ENCODE data around the gene SMTNL2. TPM values are rescaled to one million over a fixed set of nuclear protein-coding genes. Genes with fewer than 3 reads are reported as not detected.

SMTNL2 gene
- total RNA-seq, 1 donor from 2014 or later: 0.32 TPM

DNA sequence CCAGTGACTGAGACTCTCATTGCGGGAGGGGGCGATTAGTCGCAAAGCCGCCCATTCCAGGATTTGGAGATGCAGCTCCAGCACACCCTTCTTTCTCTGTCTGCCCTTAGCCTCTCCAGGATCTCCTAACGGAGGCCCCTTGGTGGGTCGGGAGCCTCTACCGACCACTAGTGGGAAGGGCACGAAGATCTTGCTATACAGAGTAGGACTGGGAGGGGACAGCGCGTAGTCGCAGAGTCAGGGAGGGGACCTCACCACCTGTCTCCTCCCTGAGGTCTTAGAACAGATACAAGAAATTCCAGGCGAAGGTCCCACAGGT is 588 bp upstream of the SMTNL2 start:
- Mint-ChIP-seq H3K9me3 (ENCODE audit: low read depth) (no peaks in the 10 kb centered on the region), H3K4me3 (ENCODE audit: unreplicated experiment) (peak overlapping the region; percentile 69), H3K36me3 (ENCODE audit: low read depth) (no peaks in the 10 kb centered on the region), H3K4me1 (ENCODE audit: low read depth) (peaks cover 4% of the 10 kb centered on the region), H3K27ac (ENCODE audit: unreplicated experiment) (no peak overlapping the region), H3K27me3 (ENCODE audit: low read depth) (peaks cover 43% of the 10 kb centered on the region)
- peak; percentile 73 for TF ChIP-seq CTCF (IDR thresholded peaks at IDR 0.05)
- DNase-seq (ENCODE audit: low spot score): no peak

GRCh38 chr17:4584917-4585637 is 748 bp downstream of the SMTNL2 start:
- no peaks in the 10 kb centered on the region for H3K9me3 Mint-ChIP-seq (ENCODE audit: low read depth)
- peaks cover 4% of the 10 kb centered on the region for H3K4me1 Mint-ChIP-seq (ENCODE audit: low read depth)
- H3K4me3 Mint-ChIP-seq (ENCODE audit: unreplicated experiment): peak overlapping the region; percentile 44
- no peaks in the 10 kb centered on the region for H3K36me3 Mint-ChIP-seq (ENCODE audit: low read depth)
- no peak for TF ChIP-seq CTCF (IDR thresholded peaks at IDR 0.05)
- peaks cover 43% of the 10 kb centered on the region for H3K27me3 Mint-ChIP-seq (ENCODE audit: low read depth)
- no peak overlapping the region for H3K27ac Mint-ChIP-seq (ENCODE audit: unreplicated experiment)
- no peak for DNase-seq (ENCODE audit: low spot score)

DNA sequence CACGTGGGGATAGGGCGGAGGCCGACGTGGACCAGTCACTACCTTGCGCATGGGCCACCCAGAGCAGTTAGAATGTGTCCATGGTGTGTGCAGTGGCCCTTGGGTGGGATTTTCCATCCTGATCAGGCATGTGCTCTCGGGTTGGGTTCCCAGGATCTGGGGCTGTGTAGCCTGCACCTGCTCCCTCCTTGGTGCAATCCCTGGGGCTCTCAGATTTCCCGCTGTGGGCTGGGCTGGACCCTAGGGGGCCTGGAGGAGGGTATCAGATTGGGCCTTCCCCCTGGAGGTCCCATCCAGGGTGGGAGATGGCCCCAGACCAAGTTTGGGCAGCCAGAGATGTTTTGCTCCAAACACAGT is 1.3 kb downstream of the SMTNL2 start:
- peaks cover 4% of the 10 kb centered on the region for H3K4me1 Mint-ChIP-seq (ENCODE audit: low read depth)

GRCh38 chr17:4586043-4586442 is 1.7 kb downstream of the SMTNL2 start:
- H3K36me3 Mint-ChIP-seq (ENCODE audit: low read depth): no peaks in the 10 kb centered on the region
- peaks cover 4% of the 10 kb centered on the region for H3K4me1 Mint-ChIP-seq (ENCODE audit: low read depth)
- no peak overlapping the region for H3K27ac Mint-ChIP-seq (ENCODE audit: unreplicated experiment)
- no peak for DNase-seq (ENCODE audit: low spot score)
- peaks cover 48% of the 10 kb centered on the region for H3K27me3 Mint-ChIP-seq (ENCODE audit: low read depth)
- TF ChIP-seq CTCF (IDR thresholded peaks at IDR 0.05): no peak
- no peaks in the 10 kb centered on the region for H3K9me3 Mint-ChIP-seq (ENCODE audit: low read depth)
- no peak overlapping the region for H3K4me3 Mint-ChIP-seq (ENCODE audit: unreplicated experiment)

More for the DNA sequence above, 1.3 kb downstream of the SMTNL2 start:
- DNase-seq (ENCODE audit: low spot score): no peak
- Mint-ChIP-seq H3K27me3 (ENCODE audit: low read depth) (peaks cover 48% of the 10 kb centered on the region), H3K27ac (ENCODE audit: unreplicated experiment) (no peak overlapping the region), H3K36me3 (ENCODE audit: low read depth) (no peaks in the 10 kb centered on the region), H3K4me3 (ENCODE audit: unreplicated experiment) (peak overlapping the region; percentile 44), H3K9me3 (ENCODE audit: low read depth) (no peaks in the 10 kb centered on the region)
- no peak for TF ChIP-seq CTCF (IDR thresholded peaks at IDR 0.05)

DNA sequence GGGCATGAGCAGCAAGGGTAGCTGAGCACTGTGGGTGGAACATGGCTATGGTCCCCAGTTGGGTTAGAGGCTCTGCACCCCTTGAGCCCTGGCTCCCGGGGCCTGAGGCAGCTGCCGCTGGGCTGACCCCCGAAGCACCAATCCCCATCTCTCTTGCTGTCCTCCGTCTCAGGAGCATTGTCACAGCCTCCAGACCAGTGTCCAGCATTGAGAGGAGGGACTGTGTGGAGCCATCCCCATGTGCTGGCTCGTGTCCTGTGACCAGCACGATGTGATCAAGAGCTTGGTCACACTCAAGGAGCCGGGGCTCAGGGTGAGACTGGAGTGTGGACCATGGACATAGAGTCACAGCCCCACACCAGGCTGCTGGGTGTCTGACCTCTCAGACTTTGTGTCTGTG is 2.9 kb downstream of the SMTNL2 start:
- TF ChIP-seq CTCF (IDR thresholded peaks at IDR 0.05): no peak
- Mint-ChIP-seq H3K4me3 (ENCODE audit: unreplicated experiment) (no peak overlapping the region), H3K27me3 (ENCODE audit: low read depth) (peaks cover 39% of the 10 kb centered on the region), H3K27ac (ENCODE audit: unreplicated experiment) (no peak overlapping the region), H3K36me3 (ENCODE audit: low read depth) (no peaks in the 10 kb centered on the region), H3K4me1 (ENCODE audit: low read depth) (peaks cover 4% of the 10 kb centered on the region), H3K9me3 (ENCODE audit: low read depth) (no peaks in the 10 kb centered on the region)
- DNase-seq (ENCODE audit: low spot score): no peak

Data from chondrocyte (in vitro differentiated cells).